ENCODE measurements around the gene PTPRD.
A peak's percentile ranks its signal among the peaks of the same experiment; 100 is the strongest.

The PTPRD gene

DNA sequence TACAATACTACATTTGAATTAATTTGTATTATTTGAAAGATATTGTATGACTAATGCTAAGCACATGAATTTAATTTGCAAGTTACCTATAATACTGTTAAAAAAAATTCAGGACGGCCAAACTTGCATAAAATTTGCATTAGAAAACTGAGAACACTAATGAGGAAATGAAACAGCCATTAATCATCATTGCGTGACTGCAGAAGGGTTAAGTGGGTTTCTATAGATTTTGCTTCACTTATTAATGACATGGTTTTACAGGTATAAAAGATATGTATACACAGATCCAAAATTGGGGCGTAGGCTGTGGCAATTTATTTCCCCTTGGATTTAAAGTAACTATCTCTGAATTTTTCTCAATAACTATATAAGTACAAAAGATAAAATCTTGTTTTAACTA, 882.6 kb downstream of the PTPRD start:
- DNase-seq: no peak

DNA sequence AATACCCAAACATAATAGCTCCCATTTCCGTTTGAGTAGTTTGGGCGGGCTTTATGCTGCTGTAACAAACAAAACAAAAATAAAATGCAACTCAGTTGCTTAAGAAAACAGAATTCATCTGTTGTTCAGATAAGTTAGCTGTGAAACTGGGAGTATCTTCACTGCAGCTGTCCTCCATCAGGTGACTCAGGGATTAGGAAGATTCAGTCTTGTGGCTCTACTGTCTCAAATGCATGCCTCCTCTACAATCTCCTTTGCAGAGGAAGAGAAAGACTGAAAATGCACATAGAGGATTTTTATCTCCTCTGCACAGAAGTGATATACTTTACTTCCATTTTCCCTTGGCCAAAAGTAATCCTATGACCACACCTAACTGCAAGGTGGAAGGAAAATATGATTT, 883.7 kb downstream of the PTPRD start:
- DNase-seq: no peak

DNA sequence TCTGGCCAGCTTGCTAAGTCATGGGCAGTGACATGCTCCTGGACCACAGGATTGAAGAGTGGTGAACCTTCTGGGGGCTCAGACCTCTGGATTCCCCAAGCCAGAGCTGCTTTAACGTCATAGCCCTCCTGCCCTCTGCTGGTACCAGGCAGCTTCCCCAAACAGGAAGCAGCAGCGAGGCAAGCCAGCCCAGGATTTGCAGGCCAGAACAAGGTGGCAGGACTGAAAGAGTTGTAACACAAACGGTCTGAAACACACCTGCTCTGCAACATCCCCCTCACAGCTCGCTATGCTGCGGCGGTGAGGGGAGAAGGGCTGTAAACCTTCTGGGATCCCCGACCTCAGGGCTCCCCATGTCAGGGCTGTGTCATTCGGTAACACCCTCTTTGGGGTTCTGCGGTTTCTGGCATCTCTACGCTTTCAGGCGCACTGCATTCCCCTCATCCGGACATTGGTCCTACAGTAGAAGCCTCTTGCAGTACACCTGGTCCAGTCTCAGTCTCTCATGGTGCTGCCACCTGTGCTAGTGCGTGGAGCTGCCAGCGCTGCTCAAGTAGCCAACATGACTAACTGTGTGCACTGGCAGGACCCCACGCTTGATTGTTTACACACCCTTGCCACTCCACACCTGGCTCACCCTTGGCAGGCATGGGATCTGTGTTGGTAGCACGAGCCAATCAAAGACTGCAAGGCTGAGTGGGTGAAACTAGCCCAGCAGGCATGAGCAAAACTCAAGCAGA, 893.3 kb downstream of the PTPRD start:
- no peak for DNase-seq

DNA sequence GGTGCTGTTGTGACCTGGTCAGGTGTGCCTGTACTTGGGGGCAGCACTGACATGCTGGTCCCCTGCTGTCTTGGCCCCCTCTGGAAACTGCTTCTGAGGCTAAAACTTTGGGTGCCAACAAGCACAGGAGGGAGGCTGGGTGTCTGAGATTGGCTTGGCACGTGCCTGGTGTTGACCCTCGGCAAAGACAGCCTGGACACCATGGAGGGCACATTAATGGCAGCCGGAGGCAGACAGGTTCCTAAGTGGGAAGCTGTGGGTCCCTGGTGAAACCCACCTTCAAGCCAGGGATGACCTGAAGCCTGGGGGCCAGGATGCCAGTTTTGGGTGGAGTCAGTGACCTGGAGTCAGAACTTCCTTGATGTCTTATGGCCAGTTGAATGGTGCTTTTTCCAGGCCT, 894.1 kb downstream of the PTPRD start:
- no peak for DNase-seq

DNA sequence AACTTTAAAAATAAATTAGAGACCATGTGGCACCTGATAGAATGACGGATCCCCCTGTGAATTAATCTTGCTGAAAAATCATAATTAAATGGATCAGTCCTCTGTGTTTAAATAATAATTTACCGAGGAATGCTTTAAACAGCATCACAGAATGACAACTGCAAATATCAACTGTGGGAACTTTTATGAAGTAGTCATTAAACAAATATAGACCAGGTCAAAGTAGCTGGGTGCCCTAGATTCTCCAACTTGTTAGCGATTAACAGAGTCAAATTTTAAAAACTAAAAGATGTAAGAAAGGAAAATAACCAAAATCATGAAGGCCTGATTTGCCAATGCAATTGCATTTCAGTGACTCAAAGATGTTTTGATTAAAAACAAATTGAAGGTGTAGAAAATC, 933.4 kb downstream of the PTPRD start:
- no peak for DNase-seq

DNA sequence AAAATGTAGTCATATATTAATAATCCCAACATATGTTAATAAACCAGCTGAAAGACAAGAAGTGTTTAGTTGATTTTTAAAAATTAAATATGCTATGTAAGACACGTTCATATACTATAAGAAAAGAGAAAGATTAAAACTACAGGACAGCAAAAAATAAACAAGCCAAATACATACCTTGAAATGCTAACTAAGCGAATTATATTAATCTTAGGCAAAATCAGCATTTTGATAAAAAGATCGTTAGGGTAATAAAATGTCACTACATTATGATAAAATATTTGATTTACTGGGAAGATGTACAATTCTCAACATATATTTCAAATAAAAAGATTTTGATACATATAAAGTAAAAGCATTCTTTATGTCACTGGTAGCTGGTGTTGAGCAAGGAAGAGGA, 938.3 kb downstream of the PTPRD start:
- no peak for DNase-seq

DNA sequence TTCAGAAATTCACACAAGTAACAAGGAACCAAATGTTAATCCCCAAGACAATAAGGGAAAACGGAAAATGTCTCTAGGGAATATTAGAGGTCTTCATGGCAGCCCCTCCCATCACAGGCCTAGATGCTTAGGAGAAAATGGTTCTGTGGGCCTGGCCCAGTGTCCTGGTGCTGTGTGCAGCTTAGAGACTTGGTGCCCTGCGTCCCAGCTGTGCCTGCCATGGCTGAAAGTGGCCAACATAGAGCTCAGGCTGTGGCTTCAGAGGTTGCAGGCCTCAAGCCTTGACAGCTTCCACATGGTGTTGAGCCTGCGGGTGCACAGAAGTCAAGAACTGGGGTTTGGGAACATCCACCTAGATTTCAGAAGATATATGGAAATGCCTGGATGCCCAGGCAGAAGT, 942.3 kb downstream of the PTPRD start:
- DNase-seq: no peak

DNA sequence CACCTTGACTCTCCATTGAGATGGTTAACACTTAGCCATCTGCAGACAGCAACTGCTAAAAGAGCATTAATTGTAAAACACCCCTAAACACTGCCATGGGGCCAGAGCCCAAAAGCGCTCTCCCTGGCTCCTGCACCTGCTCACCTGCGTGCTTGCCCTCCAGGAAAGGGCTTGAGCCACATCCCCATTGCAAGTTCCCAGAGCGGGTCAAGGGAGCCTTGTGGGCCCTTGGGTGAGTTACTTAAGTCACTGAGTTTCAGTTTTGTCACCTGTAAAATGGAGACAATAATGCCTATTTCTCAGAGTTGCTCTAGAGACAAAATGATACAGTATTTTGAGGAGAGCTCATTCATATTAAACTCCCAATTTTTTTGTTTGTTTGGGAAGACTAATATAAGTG, 967.8 kb downstream of the PTPRD start:
- DNase-seq: no peak

DNA sequence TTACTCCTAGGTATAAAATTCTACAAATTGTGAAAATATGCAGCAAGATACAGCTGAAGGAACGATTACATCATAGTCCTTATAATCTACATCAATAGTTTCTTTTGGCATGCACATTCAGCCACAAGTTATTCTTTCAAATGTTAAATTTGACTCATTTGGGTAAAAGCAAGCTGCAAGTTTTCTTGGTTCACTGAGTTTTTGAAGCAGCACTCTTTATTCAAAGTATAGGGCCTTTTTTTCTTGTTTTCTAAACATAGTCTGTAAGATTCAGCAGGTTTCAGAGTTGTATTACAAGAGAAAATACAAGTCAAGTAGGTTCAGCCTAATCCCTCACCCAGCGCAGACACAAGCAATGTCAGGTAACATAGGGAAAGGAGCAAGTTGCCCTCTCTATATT, 981.5 kb downstream of the PTPRD start:
- DNase-seq: no peak

DNA sequence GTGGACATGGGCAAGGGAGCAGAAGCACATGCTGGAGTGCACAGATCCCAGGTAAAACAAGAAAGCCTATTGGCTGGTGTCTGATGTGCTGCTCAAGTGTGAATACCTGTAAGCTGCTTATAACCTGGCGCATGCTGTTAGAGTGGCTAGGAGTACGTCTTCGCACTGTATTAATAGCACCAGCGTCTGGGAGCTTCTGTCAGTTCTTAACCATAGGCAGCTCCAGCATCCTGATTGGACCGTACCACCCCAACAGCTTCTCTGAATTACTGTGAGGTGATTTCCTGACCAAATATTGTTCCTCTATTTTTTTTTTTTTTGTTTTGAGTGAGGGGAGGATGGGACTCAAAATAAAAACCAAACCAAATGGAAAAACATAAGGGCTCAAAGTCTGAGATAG, 987.6 kb downstream of the PTPRD start:
- DNase-seq: no peak

DNA sequence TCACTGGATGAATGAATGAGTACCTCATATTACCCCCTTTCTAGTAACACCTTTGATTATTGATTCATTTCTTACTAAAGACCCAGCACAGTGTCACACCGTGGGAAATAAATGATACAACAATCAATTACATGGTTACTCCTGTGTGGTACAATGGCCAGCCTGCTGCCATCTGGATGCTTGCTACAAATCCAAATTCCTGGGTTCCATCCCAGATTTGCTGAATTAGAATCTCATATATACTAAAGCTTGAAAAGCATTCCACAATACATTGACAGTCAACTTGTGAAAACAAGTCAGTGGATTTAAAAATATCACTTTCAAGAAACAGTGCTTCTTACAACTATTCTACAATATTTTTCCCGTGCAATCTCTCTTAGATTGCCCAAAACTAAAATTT, 989.3 kb downstream of the PTPRD start:
- no peak for DNase-seq

DNA sequence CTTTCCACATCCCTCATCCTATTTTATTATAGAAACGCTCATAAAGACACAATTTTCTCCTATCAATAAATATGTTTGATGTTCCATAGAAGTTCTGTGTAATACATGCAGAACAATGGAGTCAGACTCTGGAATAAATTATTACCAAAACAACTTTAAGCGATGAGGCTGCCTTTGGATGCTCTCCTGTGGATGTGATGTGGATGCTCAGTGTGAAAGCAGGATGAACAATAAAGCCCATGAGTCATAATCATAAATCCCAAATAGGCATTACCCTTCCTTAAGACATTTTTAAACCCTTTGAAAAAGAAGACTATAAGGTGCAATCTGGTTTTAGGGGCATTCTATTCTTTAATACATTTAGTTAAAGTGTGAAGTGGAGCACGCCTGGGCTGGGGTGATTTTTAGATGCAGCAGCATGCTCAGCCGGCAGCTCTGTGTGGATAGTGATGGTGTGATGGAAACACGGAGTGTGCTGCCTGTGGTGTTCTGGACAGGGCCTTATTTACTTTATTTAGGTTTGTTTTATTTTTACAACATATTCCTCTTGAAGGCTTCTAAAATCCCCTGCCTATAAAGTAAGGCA, 991.4 kb downstream of the PTPRD start:
- no peak for DNase-seq

DNA sequence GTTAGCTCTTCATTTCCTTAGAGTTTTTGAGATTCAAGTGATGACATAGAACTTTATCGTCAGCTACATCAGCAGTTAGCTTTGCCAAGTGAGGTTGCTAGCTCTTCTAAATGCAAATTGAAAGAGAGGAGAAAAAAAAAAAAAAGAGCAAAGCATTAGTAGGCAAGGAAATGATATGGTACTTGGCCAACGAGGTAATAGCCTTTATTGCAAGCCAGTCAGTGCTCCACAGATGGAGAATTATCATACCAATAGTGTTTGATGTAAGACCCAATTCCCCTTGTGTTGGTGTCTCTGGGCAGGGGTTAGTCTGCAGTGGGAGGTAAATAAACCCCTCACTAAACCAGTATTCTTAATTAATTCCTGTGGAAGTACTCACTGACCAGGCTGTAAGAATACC, 992.1 kb downstream of the PTPRD start:
- DNase-seq: no peak

DNA sequence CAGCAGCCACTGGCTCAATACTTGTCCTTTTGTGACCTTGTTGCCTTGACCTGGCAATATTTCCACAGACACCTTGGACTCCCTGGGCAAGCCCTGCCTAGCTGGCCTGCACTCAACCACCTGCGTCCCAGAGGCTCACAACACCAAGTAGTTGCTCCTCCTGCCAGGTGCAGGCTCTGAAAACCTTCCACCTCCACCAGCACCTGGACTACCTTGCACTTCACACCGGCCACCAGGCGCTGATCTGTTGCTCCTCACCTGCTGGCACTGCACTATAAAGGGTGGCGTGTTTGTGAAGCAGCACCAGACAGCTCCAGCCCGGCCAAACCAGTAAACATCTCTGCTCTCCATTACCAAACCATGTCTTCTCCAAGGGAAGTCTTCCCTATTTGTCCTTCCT, 997.7 kb downstream of the PTPRD start:
- peak; percentile 63 for DNase-seq

DNA sequence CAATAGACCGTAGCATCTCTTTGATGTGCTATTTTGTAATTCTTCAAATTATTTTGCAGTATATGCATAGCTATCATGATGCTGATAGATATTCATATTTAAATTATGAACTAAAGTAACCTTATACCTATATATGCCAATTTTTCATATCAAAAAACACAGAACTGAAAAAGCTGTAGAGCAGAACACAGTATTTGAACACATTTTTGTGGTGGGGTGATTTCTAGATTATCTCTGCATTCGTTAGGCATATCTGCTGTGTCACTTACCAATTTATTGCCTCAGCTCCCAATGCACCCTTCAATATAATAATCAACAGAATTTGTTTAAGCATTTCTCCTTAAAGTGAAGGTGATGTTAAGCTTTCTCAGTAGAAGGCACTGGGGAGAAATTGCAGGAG, 998.2 kb downstream of the PTPRD start:
- no peak for DNase-seq

DNA sequence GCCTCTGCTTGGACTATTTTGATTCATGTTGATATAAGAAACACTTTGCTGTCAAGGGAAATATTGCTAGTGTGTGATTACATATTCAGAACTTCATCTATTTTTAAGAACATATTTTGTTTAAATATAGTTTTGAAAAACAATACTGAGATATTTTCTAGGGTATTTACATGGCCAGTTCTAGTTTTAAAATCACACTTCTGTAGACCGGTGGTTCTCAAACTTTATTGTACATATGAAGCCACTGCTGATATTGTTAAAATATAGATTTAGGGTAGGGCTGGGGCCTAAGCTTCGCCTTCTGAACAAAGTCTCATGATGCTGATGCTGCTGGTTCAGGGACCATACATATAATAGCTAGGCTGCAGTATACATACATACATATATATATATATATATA, 1000.0 kb downstream of the PTPRD start:
- DNase-seq: no peak

DNA sequence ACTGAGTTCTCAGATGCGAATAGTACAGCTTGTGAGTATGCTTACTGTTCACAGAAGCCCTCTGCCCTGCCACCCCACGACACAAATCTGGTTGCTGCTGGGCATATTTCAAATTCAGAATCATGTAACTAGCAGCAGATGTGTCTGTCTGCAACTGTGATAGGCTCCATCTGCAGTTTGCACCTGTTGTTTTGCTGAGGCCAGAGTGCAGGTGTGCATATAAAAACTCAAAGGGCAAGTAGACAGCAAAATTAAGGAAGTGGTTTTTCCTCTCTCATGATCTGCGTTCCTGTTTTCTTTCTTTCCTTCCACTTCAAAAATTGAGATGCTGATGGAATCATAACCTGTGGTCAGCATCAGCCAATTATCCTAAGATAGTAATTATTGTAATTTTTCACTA, 1000.5 kb downstream of the PTPRD start:
- peak; percentile 61 for DNase-seq

DNA sequence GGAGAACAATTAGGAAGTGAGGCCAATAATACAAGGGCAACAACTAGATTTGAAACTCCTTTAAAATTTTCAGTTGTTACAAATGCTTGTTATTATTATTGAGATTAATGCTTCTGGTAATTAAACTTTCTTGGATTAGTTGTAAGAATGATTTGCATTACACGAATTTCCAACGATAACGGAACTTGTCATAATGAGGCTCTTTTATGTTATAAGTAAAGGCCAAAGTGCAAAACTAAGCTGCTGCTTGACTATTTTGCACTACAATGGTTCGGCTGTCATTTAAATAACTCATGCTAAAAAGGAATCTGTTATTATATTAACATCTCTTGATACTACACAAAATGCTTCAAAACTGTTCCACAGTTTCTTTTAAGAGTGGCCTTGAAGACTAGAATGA, 1007.1 kb downstream of the PTPRD start:
- DNase-seq: no peak

DNA sequence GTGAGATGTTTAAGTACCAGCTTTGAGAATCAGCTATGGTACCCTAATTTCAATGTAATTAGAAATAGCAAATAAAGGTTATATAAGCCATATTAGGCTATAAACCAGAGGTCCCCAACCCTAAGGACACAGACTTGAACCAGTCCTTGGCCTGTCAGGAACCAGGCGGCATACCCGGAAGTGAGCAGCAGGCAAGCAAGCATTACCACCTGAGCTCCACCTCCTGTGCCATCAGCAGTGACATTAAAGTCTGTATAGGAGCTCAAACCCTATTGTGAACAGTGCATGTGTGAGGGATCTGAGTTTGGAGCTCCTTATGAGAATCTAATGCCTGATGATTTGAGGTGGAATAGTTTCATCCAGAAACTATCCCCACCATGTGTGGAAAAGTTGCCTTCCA, 1009.5 kb downstream of the PTPRD start:
- no peak for DNase-seq

DNA sequence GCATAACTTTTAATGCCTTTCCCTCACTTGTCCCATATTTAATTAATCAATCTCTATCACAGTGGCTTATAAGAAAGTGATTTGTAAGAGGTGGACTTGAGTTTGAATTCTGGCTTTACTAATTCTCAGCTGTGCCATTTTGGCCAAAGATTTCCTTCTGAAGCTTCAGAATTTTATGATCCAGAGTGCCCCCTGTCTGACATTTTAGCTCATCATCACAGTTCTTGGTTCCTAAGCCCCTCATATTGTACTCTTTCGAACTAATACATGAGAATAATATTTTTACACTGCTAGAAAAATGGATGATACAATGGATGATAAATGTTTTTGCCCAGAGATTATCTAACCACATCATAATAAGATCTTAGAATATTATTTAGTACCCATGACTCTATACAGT, 1014.1 kb downstream of the PTPRD start:
- DNase-seq: no peak

DNA sequence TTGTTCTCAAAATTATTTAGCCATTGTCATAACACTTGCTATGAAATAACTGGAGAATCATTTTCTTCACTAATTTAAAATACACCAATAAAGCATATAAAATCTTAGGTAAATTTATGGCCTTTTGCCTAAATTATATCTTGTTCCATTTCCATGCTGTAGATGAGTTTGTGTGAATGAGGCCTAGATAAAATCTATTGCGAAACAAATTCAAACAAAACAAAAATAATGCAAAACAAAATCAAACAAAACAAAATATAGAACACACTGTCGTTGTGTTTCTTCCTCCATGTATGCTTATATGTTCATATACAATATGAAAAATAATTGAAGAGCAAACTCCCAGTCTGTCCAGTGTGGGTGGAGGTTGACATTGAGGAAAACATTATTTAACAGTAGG, 1020.7 kb downstream of the PTPRD start:
- no peak for DNase-seq

DNA sequence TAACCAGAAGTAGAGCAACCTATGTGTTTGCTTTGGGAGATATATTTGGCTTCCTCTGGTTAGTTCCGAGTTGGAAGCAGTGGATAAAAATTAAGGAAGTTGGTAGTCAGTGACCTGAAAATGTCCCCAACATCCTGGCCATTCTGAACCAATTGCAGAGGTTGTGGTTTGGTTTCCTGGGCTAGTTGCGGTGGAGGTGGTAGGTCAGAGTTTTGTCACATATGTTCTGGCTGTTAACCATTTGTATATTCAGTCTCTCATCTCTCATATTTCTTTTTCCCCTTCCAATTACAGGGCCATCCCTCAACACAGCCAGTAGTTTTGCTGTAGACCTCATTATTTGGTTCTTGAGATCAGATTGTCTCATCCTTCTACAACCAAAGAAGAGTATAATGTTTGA, 1026.9 kb downstream of the PTPRD start:
- DNase-seq: no peak

DNA sequence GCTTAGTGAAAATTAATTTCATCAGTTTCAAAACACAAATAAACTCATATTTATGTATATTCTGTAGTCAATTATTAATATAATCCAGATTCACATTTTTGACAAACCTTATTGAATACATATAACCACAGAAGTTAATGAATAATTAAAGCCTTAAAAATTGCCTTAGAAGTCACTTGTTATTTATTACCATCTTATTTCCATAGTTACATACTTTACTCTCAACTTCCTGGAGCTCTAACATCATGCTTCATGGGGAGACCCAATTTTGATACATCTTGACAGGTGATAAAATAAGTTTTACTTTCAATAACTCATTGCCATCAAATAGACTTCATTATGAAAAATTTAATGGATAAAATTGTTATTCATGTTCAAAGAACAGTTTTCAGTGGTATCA, 1038.7 kb downstream of the PTPRD start:
- no peak for DNase-seq

DNA sequence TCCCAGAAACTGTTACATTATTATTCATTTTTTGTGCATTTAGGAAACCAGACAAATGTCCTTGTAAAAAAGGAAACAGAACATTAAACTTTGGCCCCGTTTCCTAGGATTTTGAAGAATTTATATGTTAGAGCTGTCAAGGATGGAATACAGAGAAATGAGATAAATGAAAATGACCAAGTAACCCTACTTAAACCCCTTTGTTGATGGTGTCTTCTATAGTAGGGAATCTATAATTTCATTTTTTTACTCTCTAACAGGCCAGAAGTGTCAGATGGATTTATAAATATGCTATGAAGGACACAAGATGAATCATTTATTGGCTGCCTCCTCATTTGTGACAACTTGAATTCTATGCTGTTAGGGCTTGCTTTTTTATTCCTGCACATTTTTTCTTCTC, 1047.1 kb downstream of the PTPRD start:
- DNase-seq: no peak

DNA sequence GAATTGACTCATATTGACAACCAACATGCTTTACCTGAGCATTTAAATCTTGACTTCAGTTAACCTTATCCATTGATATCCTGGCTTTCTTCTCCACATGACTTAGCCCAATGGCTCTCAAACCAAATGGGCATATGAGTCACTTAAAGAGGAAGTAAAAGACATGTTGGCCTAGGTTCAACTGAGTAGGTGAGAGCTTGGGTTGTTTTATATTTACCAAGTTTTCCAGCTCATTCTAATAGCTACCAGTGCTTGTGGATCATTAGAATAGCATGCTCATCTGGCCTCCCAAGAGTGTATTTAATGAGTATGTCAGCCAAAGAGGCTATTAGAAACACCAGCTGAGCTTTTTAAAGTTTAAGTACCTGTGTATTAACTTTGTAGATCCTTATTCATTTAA, 1049.0 kb downstream of the PTPRD start:
- no peak for DNase-seq

All from NCI-H510A (cell line).